HEK293 (cell line): ENCODE data around the gene KDF1.

Experiments used
- ATF2 ChIP-seq: fragments of 450-650 bp; formaldehyde crosslinking; IDR thresholded peaks from 2 replicates; pipeline ENCODE4 v1.5.1; 2016; ENCODE audit warnings: missing biosample characterization, missing genetic modification characterization, low read depth
- KLF16 ChIP-seq: fragments of 450-650 bp; formaldehyde crosslinking; IDR thresholded peaks from 2 replicates; pipeline ENCODE4 v1.5.1; 2017; ENCODE audit warnings: missing biosample characterization, missing genetic modification characterization
- SALL2 ChIP-seq: fragments of 450-650 bp; formaldehyde crosslinking; IDR thresholded peaks from 2 replicates; pipeline ENCODE4 v1.5.0; 2017; ENCODE audit warnings: missing biosample characterization, mild to moderate bottlenecking, missing genetic modification characterization, borderline replicate concordance
- ZBTB20 ChIP-seq: fragments of 450-650 bp; formaldehyde crosslinking; IDR thresholded peaks from 2 replicates; pipeline ENCODE4 v1.5.1; 2016; ENCODE audit warnings: missing biosample characterization, missing genetic modification characterization
- ZNF202 ChIP-seq: fragments of 450-650 bp; formaldehyde crosslinking; IDR thresholded peaks from 2 replicates; pipeline ENCODE4 v1.5.1; 2016; ENCODE audit warnings: missing biosample characterization, missing genetic modification characterization, borderline replicate concordance
- ZNF292 ChIP-seq: fragments of 450-650 bp; formaldehyde crosslinking; IDR thresholded peaks from 2 replicates; pipeline ENCODE4 v1.5.1; 2016; ENCODE audit warnings: low read depth, missing biosample characterization, missing genetic modification characterization, borderline replicate concordance
- ZNF664 ChIP-seq: fragments of 450-650 bp; formaldehyde crosslinking; IDR thresholded peaks from 2 replicates; pipeline ENCODE4 v1.5.1; 2016; ENCODE audit warnings: missing biosample characterization, missing genetic modification characterization
- ZNF747 ChIP-seq: fragments of 450-650 bp; formaldehyde crosslinking; IDR thresholded peaks from 2 replicates; pipeline ENCODE4 v1.5.1; 2016; ENCODE audit warnings: missing biosample characterization, missing genetic modification characterization
- ZXDB ChIP-seq: fragments of 450-650 bp; formaldehyde crosslinking; IDR thresholded peaks from 2 replicates; pipeline ENCODE4 v1.5.1; 2016; ENCODE audit warnings: missing biosample characterization, missing genetic modification characterization
- TF ChIP-seq, protein P1 (sequence below): fragments of 450-650 bp; formaldehyde crosslinking; IDR thresholded peaks from 2 replicates; pipeline ENCODE4 v1.5.1; 2016; ENCODE audit warnings: missing biosample characterization, missing genetic modification characterization
- TF ChIP-seq, protein P2 (sequence below): fragments of 450-650 bp; formaldehyde crosslinking; IDR thresholded peaks from 2 replicates; pipeline ENCODE4 v1.5.1; 2016; ENCODE audit warnings: missing biosample characterization, missing genetic modification characterization
- TF ChIP-seq, protein P3 (sequence below): fragments of 450-650 bp; formaldehyde crosslinking; IDR thresholded peaks from 2 replicates; pipeline ENCODE4 v1.5.1; 2017; ENCODE audit warnings: missing biosample characterization, missing genetic modification characterization

GRCh38 chr1:26981146-26981846 is 21.0 kb upstream of the KDF1 start:
- TF ChIP-seq ZNF292 (tag by site-specific recombination) (no peak), ZNF664 (tag by site-specific recombination) (no peak), ZNF202 (tag by site-specific recombination) (no peak), ATF2 (no peak), ZBTB20 (tag by site-specific recombination) (no peak), KLF16 (no peak), SALL2 (no peak), ZXDB (tag by site-specific recombination) (no peak), ZNF747 (tag by site-specific recombination) (no peak)
- TF ChIP-seq, protein P1, sequence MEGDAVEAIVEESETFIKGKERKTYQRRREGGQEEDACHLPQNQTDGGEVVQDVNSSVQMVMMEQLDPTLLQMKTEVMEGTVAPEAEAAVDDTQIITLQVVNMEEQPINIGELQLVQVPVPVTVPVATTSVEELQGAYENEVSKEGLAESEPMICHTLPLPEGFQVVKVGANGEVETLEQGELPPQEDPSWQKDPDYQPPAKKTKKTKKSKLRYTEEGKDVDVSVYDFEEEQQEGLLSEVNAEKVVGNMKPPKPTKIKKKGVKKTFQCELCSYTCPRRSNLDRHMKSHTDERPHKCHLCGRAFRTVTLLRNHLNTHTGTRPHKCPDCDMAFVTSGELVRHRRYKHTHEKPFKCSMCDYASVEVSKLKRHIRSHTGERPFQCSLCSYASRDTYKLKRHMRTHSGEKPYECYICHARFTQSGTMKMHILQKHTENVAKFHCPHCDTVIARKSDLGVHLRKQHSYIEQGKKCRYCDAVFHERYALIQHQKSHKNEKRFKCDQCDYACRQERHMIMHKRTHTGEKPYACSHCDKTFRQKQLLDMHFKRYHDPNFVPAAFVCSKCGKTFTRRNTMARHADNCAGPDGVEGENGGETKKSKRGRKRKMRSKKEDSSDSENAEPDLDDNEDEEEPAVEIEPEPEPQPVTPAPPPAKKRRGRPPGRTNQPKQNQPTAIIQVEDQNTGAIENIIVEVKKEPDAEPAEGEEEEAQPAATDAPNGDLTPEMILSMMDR (tag by site-specific recombination), result no peak
- TF ChIP-seq, protein P2, sequence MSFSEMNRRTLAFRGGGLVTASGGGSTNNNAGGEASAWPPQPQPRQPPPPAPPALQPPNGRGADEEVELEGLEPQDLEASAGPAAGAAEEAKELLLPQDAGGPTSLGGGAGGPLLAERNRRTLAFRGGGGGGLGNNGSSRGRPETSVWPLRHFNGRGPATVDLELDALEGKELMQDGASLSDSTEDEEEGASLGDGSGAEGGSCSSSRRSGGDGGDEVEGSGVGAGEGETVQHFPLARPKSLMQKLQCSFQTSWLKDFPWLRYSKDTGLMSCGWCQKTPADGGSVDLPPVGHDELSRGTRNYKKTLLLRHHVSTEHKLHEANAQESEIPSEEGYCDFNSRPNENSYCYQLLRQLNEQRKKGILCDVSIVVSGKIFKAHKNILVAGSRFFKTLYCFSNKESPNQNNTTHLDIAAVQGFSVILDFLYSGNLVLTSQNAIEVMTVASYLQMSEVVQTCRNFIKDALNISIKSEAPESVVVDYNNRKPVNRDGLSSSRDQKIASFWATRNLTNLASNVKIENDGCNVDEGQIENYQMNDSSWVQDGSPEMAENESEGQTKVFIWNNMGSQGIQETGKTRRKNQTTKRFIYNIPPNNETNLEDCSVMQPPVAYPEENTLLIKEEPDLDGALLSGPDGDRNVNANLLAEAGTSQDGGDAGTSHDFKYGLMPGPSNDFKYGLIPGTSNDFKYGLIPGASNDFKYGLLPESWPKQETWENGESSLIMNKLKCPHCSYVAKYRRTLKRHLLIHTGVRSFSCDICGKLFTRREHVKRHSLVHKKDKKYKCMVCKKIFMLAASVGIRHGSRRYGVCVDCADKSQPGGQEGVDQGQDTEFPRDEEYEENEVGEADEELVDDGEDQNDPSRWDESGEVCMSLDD (tag by site-specific recombination), result no peak
- TF ChIP-seq, protein P3, sequence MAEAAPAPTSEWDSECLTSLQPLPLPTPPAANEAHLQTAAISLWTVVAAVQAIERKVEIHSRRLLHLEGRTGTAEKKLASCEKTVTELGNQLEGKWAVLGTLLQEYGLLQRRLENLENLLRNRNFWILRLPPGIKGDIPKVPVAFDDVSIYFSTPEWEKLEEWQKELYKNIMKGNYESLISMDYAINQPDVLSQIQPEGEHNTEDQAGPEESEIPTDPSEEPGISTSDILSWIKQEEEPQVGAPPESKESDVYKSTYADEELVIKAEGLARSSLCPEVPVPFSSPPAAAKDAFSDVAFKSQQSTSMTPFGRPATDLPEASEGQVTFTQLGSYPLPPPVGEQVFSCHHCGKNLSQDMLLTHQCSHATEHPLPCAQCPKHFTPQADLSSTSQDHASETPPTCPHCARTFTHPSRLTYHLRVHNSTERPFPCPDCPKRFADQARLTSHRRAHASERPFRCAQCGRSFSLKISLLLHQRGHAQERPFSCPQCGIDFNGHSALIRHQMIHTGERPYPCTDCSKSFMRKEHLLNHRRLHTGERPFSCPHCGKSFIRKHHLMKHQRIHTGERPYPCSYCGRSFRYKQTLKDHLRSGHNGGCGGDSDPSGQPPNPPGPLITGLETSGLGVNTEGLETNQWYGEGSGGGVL (tag by site-specific recombination), result no peak
